GM12878 (cell line): ENCODE data around the gene PRPF18. TPM values are rescaled to one million over a fixed set of nuclear protein-coding genes. Genes with fewer than 3 reads are reported as not detected.

ENCODE experiments used
- EP300 ChIP-seq, 2 experiments: fragments of 150-350 bp in 1 of 2; IDR thresholded peaks; 2 replicates each; pipeline ENCODE4 v1.6.1; 2011 to 2012; ENCODE audit warnings: low read depth in 2 of 2, low read length in 2 of 2, borderline replicate concordance in 1 of 2, improper control_type of control experiment in 1 of 2, inconsistent platforms in 1 of 2; ENCODE audit not compliant: control insufficient read depth in 1 of 2
- SP1 ChIP-seq: IDR thresholded peaks from one replicate; pipeline ENCODE4 v1.6.1; 2011; ENCODE audit warnings: low read depth, low read length
- STAT1 ChIP-seq: fragments of 450-650 bp; conservative IDR thresholded peaks from 2 replicates; pipeline ENCODE4 v1.6.1; 2014; ENCODE audit warnings: antibody characterized with exemption, mild to moderate bottlenecking
- TAF1 ChIP-seq: IDR thresholded peaks from 2 replicates; pipeline ENCODE4 v1.6.1; 2011; ENCODE audit warnings: mild to moderate bottlenecking, low read depth, low read length, borderline replicate concordance
- polyA plus RNA-seq, 11 experiments: library from polyadenylated mRNA; depleted of rRNA in 4 of 11; unstranded in 6 of 11; stranded (reverse) in 5 of 11; fragments of >200 nt; fragmentation: Nextera tagmentation in 4 of 11; fragmentation: Illumina TruSeq in 1 of 11; extraction: Ambion mirVana in 4 of 11; extraction: Trizol in 1 of 11; gene quantifications; 1 replicate in 1 of 11; 2 replicates in 10 of 11; pipeline versions ENCODE4 v1.2.1 to v1.2.3, GENCODE V29; 2011 to 2016; ENCODE audit warnings: inconsistent platforms in 2 of 11, missing spikeins in 2 of 11, low read depth in 1 of 11
- total RNA-seq, 4 experiments: library from RNA; depleted of rRNA in 3 of 4; stranded (reverse); fragments of >200 nt in 3 of 4; fragmentation: Illumina TruSeq in 1 of 4; extraction: Trizol in 1 of 4; gene quantifications; 2 replicates each; pipeline versions ENCODE4 v1.2.1 to v1.2.3, GENCODE V29; 2013 to 2021
- TF ChIP-seq, protein P1 (sequence below): fragments of 450-650 bp; conservative IDR thresholded peaks from 2 replicates; pipeline ENCODE4 v1.6.1; 2017; ENCODE audit warnings: mild to moderate bottlenecking, moderate library complexity
- TF ChIP-seq, protein P2 (sequence below): fragments of 450-650 bp; IDR thresholded peaks from 2 replicates; pipeline ENCODE4 v1.6.1; 2017; ENCODE audit warnings: mild to moderate bottlenecking, low read depth, inconsistent platforms; ENCODE audit not compliant: poor library complexity, severe bottlenecking
- TF ChIP-seq, protein P3 (sequence below): IDR thresholded peaks from 2 replicates; pipeline ENCODE4 v1.6.1; 2012; ENCODE audit warnings: improper control_type of control experiment, low read depth, low read length; ENCODE audit not compliant: insufficient replicate concordance

Gene PRPF18
- total and polyA plus RNA-seq, 10 of the 15 experiments (the other 5 are each of a cell fraction or from before 2014, with no cell fraction given), result 15.6 to 35.8 (median 28.8) TPM

DNA sequence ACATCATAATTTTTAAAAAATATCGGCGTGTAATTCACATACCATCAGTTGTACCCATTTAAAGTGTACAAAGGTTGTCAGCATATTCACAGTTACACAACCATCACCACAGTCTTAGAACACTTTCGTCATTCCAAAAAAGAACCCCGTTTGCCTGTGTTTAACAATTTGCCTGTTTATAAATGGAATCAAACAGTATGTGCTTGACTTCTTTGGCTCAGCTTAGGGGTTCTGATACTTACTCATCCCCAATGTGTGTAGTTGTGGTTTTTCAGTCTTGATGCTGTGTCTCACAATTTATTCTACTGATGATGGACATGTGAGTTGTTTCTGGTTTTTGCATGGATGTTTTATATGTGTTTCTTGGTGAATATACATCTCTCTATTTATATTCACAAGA lies 50.0 kb downstream of the PRPF18 start (continued):
- TF ChIP-seq, protein P1, sequence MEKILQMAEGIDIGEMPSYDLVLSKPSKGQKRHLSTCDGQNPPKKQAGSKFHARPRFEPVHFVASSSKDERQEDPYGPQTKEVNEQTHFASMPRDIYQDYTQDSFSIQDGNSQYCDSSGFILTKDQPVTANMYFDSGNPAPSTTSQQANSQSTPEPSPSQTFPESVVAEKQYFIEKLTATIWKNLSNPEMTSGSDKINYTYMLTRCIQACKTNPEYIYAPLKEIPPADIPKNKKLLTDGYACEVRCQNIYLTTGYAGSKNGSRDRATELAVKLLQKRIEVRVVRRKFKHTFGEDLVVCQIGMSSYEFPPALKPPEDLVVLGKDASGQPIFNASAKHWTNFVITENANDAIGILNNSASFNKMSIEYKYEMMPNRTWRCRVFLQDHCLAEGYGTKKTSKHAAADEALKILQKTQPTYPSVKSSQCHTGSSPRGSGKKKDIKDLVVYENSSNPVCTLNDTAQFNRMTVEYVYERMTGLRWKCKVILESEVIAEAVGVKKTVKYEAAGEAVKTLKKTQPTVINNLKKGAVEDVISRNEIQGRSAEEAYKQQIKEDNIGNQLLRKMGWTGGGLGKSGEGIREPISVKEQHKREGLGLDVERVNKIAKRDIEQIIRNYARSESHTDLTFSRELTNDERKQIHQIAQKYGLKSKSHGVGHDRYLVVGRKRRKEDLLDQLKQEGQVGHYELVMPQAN, result no peak
- TF ChIP-seq, protein P2, sequence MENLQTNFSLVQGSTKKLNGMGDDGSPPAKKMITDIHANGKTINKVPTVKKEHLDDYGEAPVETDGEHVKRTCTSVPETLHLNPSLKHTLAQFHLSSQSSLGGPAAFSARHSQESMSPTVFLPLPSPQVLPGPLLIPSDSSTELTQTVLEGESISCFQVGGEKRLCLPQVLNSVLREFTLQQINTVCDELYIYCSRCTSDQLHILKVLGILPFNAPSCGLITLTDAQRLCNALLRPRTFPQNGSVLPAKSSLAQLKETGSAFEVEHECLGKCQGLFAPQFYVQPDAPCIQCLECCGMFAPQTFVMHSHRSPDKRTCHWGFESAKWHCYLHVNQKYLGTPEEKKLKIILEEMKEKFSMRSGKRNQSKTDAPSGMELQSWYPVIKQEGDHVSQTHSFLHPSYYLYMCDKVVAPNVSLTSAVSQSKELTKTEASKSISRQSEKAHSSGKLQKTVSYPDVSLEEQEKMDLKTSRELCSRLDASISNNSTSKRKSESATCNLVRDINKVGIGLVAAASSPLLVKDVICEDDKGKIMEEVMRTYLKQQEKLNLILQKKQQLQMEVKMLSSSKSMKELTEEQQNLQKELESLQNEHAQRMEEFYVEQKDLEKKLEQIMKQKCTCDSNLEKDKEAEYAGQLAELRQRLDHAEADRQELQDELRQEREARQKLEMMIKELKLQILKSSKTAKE, result no peak
- TF ChIP-seq EP300 (IDR thresholded peaks at IDR 0.05; ENCODE audit: borderline replicate concordance in 1 of 2, control insufficient read depth in 1 of 2, low read depth in 2 of 2, low read length in 2 of 2), result no peak
- no peak for TF ChIP-seq TAF1
- TF ChIP-seq STAT1, result no peak
- no peak for TF ChIP-seq SP1
- TF ChIP-seq, protein P3, sequence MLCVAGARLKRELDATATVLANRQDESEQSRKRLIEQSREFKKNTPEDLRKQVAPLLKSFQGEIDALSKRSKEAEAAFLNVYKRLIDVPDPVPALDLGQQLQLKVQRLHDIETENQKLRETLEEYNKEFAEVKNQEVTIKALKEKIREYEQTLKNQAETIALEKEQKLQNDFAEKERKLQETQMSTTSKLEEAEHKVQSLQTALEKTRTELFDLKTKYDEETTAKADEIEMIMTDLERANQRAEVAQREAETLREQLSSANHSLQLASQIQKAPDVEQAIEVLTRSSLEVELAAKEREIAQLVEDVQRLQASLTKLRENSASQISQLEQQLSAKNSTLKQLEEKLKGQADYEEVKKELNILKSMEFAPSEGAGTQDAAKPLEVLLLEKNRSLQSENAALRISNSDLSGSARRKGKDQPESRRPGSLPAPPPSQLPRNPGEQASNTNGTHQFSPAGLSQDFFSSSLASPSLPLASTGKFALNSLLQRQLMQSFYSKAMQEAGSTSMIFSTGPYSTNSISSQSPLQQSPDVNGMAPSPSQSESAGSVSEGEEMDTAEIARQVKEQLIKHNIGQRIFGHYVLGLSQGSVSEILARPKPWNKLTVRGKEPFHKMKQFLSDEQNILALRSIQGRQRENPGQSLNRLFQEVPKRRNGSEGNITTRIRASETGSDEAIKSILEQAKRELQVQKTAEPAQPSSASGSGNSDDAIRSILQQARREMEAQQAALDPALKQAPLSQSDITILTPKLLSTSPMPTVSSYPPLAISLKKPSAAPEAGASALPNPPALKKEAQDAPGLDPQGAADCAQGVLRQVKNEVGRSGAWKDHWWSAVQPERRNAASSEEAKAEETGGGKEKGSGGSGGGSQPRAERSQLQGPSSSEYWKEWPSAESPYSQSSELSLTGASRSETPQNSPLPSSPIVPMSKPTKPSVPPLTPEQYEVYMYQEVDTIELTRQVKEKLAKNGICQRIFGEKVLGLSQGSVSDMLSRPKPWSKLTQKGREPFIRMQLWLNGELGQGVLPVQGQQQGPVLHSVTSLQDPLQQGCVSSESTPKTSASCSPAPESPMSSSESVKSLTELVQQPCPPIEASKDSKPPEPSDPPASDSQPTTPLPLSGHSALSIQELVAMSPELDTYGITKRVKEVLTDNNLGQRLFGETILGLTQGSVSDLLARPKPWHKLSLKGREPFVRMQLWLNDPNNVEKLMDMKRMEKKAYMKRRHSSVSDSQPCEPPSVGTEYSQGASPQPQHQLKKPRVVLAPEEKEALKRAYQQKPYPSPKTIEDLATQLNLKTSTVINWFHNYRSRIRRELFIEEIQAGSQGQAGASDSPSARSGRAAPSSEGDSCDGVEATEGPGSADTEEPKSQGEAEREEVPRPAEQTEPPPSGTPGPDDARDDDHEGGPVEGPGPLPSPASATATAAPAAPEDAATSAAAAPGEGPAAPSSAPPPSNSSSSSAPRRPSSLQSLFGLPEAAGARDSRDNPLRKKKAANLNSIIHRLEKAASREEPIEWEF, result no peak
